ENCODE measurements around the gene CSNK2A1.
"Not testable (repeated sequence)": the region's sequence is repeated elsewhere in the genome, so short reads cannot be mapped to it uniquely, and the experiment has no call there.

Gene CSNK2A1

GRCh38 chr20:531608-532007, 12.0 kb downstream of the CSNK2A1 start:
- DNase-seq = no peak

DNA sequence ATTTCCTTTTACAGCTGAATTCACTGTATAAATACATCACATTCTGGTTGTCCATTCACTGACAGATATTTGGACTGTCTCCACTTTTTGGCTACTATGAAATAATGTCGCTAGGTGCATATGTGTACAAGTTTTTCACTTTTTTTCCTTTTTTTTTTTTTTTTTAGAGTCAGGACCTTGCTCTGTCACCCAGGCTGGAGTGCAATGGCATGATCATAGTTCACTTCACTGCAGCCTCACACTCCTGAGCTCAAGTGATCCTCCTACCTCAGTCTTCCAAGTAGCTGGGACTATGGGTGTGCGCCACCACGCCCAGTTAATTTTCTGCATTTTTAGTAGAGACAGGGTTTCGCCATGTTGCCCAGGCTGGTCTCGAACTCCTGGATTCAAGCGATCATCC, 13.3 kb downstream of the CSNK2A1 start:
- no peak for DNase-seq

- DNase-seq = peak in 1 of 5 donors; percentile 48
Measured at GRCh38 chr20:528923-529604, 14.5 kb downstream of the CSNK2A1 start.

DNA sequence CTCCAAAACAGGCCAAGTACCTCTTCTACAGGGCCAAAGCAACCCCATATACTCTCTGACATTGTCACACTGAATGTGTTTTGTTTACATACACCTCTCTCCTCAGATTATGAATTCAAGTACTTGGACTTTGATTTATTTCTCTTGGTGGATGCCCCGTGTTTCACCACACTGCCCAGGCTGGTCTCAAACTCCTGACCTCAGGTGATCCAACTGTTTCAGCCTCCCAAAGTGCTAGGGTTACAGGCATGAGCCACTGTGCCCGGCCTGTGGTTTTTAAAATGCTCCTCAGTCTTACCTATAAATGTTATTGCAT, 16.1 kb downstream of the CSNK2A1 start:
- no peak for DNase-seq

GRCh38 chr20:521860-522259, 21.7 kb downstream of the CSNK2A1 start:
- DNase-seq = no peak

- DNase-seq = no peak
Measured at GRCh38 chr20:519999-520398, 23.6 kb downstream of the CSNK2A1 start.

GRCh38 chr20:517221-517620, 26.4 kb downstream of the CSNK2A1 start:
- no peak for DNase-seq

DNA sequence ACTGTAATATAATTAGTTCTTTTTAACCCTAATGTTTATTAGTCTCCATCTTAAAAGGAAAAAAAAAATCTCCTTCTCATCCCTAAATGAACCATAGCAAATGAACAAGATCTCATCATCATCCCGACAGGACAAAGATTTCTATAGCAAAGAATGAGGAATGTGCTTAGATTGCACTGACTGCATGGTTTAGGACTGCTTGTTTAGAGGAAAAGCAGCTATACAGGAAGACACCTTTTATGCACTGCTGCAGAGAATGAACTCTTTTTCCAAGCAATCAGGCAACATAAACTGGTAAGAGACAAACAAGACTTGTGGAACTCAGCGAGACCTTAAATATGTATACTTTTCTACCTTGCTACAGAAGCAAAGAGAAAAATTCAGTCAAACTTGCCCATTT, 26.8 kb downstream of the CSNK2A1 start:
- DNase-seq = no peak

GRCh38 chr20:515696-516095, 27.9 kb downstream of the CSNK2A1 start:
- no peak for DNase-seq

- DNase-seq = no peak
Measured at GRCh38 chr20:513429-513828, 30.2 kb downstream of the CSNK2A1 start.

- not testable (repeated sequence) for DNase-seq
Measured at GRCh38 chr20:510328-511057, 33.1 kb downstream of the CSNK2A1 start.

DNA sequence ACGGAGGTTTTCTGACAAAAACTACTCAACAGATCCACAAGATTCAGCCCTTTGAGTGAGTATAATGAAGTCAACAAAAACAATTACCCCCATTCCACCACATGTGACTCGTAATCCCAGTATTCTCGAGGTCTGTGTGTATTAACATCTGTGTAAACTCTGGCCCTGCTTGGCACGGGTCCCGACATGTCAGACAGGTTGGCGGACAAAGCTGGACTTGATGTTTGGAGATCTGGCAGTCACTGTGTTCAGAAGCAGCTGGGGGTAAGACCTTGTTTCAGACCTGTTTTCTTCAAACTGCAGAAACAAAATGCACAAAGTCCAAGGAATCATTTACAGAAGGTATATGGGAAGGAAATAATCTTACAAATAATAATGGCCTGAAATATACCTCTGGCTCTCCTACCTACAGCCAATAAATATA, 35.2 kb downstream of the CSNK2A1 start:
- not testable (repeated sequence) for DNase-seq

- no peak for DNase-seq
Measured at GRCh38 chr20:507761-508332, 35.7 kb downstream of the CSNK2A1 start.

DNA sequence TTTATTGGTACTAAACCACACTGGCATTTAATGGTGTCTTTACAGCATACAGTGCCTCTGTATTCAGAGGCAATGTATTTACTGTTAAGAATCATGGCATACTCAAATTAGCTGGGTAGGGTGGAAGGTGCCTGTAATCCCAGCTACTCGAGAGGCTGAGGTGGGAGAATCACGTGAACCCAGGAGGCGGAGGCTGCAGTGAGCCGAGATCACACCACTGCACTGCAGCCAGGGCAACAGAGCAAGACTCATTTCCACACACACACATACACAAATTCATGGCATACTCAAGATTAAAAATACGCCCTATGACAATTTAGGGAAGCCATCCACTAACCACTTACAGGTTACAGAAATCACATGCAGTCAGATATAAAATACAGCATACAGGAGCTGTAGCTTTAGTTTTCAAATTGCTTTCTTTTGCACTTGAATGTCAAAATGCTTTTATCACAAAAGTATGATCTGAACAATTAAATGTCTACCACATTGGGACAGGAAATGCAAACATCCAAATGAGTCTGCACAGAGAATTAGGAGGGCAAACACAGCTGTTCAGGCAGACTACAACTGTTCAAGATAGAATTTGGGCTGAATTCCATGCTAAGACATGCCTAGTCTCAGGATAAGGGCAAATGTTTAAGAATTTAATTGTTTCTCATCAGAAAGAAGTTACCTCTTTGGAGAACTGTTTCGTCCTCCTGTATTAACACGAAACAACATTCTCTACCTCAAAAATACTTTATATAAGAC, 36.4 kb downstream of the CSNK2A1 start:
- no peak for DNase-seq

DNA sequence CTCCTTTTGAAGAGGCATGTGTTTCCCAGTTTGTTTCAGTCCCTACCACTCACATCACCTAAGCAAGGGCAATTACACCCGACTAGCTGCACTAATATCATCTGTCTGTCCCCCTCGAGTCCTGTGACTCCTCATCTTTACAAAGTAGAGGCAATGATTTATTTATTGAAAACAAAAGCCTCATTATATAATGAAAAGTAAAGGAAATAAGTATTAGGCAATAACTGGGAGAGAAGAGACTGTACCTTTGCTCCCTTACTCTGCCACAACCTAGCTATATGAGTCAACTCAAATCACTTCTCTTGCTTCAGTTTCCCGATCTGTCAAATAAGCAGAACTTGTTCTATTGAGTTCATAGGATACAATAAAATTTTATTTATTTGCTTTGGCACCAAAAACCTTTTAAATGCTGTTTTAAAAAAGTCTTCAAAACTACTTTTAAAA, 38.9 kb downstream of the CSNK2A1 start:
- DNase-seq = no peak

DNA sequence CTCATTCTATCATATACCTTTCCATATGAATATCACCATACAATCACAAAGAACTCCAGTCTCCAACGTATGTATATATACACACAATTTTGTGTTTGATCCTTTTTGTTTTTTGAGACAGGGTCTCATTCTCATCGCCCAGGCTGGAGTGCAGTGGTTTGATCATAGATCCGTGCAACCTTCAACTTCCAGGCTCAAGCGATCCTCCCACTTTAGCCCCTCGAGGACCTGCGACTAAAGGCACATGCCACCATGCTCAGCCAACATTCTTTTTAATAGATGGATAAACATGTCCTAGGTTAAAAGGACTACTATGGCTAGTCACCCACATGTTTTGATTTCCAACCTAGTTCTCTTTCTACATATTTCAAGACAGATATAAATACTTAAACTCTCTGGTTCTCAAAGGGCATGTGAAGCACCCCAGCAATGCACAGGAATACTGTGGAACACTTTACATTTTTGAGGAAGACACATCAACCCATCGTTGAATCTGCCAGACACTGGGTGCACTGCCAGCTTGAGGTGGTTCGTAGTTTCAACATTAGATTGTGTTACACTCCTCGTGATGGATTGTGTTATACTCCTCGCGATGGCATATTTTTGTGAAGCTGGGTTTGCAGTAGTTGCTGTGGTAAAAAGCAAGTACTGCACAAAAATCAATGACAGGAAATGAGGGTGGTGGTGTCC, 40.4 kb downstream of the CSNK2A1 start:
- DNase-seq = no peak

GRCh38 chr20:497979-498378, 45.6 kb downstream of the CSNK2A1 start:
- DNase-seq = no peak

GRCh38 chr20:496126-496696, 47.4 kb downstream of the CSNK2A1 start:
- no peak for DNase-seq

DNA sequence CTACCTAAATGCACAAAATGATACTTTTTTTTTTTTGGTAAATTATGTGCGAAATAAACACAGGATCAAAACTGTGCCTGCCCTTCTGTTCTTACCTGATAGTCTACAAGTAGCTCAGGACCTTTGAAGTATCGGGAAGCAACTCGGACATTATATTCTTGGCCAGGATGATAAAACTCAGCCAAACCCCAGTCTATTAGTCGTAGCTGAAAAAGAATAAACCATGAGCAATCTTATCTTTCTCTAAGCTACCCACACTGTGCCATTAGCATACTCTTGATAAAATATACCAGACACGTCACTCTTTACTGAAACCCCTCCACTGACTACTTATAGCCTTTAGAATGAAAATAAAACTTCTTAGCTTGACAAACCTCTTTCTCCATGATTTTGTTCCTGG, 51.4 kb downstream of the CSNK2A1 start:
- no peak for DNase-seq

DNA sequence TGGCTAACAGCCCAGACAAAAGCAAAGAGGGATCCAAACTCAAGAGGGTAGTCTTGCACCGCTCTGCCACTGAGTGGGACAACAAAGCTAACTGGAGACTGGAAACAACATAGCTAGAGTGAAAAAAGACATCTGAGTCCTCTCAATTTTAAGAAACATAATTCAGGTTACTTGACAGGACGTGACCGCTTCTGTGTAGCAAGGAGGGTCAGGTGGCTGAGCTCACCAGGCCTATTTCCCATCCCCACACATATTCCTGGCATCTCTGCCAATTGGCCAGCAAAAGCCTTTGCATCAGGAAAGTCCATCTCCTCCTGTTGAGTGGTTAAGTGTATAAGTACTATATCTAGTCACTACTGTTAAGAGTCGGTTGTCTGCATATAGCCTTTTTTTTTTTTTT, 55.9 kb downstream of the CSNK2A1 start:
- no peak for DNase-seq

DNA sequence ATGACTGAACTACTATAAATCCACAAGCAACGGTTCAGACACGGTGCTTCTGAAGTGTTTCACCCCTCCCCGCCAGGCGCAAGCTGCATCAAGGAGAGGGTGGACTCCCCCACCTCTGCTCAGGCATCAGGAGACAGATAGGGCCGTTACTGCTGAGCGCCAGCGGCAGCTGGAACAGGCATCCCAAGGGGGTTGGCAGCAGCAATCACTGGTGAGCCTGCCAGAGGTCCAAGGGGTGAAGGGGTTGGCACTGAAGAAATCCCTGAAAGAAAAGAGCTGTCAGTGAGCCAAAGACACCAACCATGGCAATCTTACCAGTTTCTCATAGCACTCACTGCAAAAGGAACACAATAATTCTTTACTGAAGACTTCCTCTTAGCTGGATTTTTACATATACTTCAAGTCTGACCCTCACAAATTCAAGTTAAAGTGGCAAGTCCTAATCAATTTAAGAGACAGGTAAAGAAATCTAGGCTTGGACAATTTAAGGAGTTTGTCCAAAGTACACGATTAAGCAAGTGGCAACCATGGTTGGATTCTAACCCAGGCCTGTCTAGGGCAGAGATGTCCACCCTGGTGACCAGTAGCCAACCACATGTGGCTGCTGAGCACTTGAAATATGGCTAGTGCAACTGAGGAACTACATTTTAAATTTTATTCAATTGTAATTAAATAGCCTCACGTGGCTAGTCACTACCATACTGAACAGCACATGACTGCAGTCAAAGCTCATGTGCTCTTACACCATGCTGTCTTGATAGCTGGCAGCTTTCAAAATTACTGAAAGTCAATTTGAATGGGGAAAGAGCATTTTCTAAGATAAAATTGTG, 59.6 kb downstream of the CSNK2A1 start:
- DNase-seq = no peak

DNA sequence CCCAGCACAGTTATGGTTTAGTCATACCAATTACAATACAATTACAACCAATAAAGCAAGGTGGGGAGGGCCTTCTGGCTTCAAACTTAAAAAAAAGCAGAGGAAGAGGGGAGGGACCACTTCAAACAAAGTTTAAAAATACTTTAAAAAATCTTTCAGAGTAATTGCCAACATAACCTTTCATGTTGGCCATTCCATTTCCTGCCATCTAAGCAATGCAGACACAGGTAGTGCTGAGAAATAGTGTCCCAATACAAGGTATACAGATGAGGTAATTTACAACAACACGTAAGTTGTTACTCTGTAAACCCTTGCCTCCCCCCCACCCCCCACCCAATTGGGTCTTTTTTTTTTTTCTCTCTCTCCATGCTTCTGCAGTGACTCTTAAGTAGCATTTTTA, 62.4 kb downstream of the CSNK2A1 start:
- DNase-seq = no peak

All from T-helper 1 cell (primary cell).